ENCODE measurements around the gene GALK2.
"Not testable (repeated sequence)": the region's sequence is repeated elsewhere in the genome, so short reads cannot be mapped to it uniquely, and the experiment has no call there.

The GALK2 gene

DNA sequence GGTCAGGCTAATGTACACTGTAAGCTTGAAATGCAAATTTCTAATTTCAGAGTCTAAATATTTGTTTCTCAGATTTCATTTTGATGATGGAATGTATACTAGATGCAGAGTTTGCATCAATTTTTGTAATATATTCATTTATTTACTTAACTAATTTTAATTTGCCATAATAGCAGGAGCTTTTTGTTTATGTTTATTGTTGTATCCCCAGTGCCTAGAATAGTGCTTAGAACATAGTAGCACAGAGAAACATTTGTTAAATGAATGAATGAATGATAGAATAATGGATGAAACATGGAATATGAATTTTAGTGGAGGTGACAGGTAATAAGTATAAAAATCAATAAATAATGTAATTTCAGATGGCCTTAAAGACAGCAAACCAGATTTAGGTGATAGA, 5.2 kb upstream of the GALK2 start:
- no peak for DNase-seq

DNA sequence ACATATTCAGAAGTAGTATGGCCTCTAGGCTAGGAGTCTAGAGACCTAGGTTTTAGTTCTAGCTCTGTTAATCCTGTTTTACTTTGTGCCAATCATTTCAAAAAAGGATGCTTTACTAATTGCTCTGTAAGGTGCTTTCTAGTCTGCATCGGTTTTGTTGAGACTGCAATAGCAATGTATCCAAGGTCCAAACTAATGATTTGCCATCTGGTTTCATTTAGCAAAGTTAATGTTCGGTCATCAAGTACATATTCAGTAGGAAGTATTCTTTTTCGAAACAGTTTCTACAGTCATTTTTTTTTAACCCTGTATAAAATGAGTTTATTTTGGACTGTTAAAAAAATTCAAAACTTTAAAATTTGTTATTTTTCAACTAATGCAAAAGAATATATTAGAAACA, 2.0 kb upstream of the GALK2 start:
- DNase-seq = no peak

DNA sequence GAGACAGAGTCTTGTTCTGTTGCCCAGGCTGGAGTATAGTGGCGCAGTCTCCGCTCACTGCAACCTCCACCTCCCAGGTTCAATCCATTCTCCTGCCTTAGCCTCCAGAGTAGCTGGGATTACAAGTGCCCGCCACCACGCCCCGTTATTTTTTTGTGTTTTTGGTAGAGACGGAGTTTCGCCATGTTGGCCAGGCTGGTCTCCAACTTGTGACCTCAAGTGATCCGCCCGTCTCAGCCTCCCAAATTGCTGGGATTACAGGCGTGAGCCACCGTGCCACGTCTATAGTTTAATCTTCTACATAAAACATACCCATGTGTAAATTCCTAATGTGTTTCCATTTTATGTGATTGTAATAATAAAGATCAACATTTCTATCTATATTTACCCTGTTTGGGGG, 1.7 kb downstream of the GALK2 start:
- DNase-seq = no peak

DNA sequence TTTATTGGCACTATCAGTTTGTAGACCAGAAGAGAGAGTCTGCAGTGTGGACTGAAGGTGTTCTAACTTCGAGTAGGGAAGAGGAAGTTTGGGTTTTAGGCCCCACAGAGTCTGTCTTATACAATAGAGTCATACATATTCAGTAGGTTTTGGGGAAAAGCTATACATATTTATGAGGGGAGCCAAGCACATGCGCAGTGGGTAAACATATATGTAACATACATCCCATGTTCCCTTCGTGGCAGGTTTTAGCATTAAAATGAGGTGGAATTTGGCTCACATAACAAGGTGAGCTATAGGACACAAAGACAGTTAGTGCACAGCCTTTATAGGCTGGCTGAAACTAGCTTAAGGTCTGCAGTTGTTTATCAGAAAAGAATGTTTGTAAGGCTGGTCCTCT, 4.9 kb downstream of the GALK2 start:
- DNase-seq = no peak

DNA sequence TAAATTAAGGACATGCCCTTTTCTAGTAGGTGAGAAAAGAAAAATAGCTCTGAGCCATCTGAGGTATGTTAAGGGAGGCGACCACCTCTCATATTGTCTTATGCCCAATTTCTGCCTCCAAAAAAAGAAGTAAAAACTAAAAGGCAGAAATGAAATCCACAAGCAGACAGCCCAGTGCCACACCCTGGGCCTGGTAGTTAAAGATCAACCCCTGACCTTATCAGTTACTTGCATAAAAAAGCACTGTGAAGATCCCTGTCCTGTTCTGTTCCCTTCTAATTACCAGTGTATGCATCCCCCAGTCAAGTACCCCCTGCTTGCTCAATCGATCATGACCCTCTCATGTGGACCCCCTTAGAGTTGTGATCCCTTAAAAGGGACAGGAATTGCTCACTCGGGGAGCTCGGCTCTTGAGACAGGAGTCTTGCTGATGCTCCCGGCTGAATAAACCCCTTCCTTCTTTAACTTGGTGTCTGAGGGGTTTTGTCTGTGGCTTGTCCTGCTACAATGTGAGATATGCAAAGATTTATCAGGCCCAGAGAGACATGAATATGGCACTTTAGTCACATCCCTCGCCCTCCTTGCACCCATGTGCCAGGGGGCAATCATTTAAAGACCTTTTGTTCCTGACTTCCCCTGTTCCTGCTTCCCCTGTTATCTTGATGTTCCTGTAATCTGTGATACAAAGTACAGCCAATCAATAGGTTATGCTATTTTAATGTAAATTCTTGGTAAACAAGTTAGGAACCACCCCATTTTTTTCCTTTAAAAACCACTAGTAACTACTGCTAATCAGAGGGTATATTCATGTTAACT, 5.7 kb downstream of the GALK2 start:
- not testable (repeated sequence) for DNase-seq

DNA sequence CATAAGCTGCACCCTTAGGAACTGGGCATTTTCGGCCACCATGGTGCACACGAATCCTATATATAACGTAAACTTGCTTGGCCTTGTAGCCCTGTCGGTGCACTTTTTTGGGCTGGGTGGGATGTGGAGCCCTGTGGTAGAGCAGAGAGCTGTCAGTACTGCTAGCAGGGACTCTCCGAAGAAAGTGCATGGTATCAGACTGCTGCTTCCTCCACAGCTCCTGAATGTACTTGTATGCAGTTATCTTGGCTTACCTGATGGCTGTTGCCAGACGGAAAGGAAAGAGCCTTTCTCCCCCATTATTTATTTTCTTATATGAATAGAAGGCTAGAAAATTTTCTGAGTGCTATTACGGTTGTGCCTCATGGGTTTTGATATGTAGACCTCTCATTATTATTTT, 8.4 kb downstream of the GALK2 start:
- DNase-seq = no peak

DNA sequence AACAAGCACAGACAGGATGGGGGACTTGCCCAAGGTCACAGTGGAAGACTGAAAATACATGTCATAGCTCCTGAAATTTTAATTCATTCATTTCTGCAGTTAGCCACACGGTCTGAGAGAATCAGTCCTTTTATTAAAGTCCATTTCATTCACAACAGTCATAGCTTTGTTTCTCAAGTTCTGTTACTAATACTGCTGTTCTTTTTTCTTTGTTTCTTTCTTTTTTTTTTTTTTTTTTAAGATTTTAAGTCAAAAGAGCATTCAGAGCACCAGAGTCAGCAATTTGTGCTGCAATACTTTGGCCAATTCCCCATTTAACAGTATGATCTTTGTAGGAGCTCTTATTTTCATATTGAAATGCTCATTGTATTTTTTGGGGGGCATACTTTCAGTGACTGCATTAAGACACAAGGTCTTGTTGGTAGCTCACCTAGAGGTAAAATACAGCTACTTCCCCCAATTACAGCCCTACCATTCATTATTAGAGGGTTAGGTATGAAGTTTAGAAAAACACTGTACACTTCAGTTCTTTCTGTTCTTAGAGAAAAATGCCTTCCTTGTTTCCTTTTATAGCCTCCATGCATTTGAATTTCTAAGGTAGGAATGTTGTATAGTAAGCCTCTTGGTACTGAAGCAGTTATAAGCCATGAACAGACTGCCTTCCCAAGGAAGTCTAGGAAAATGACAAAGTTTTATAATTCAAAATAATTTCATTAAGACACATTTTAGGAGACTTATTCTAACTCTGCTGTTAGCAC, 9.6 kb downstream of the GALK2 start:
- no peak for DNase-seq

DNA sequence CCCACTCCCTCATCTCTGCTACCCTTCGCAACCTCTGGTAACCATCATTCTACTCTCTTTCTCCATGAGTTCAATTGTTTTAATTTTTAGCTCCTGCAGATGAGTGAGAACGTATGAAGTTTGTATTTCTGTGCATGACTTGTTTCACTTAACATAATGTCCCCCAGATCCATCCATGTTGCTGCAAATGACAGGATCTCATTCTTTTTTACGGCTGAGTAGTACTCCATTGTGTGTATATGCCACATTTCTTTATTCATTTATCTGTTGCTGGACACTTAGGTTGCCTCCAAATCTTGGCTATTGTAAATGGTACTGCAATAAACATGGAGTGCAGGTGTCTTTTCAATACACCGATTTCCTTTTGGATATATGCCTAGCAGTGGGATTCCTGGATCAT, 12.1 kb downstream of the GALK2 start:
- no peak for DNase-seq

DNA sequence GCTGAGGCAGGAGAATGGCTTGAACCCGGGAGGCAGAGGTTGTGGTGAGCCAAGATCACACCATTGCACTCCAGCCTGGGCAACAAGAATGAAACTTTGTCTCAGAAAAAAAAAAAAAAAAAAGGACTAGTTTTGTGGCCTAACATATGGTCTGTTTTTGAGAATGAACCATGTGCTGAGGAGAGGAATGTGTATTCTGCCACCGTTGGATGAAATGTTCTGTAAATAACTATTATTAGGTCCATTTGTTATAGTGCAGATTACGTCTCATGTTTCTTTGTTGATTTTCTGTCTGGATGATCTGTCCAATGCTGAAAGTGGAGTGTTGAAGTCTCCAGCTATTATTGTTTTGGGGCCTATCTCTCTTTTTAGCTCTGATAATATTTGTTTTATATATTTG, 13.7 kb downstream of the GALK2 start:
- not testable (repeated sequence) for DNase-seq

DNA sequence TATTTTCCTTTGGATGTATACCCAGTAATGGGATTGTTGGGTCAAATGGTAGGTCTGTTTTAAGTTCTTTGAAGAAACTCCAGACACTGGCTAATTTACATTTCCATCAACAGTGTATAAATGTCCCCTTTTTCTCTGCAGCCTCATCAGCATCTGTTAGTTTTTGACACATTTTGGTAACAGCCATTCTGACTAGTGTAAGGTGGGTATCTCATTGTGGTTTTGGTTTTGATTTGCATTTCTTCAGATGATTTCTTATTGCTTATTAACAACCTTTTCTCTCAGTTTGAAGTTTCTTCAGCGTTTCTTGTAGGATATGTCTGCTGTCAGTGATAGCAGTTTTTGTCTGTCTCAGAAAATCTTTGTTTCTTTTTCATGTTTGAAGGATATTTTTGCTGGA, 15.4 kb downstream of the GALK2 start:
- DNase-seq = no peak

DNA sequence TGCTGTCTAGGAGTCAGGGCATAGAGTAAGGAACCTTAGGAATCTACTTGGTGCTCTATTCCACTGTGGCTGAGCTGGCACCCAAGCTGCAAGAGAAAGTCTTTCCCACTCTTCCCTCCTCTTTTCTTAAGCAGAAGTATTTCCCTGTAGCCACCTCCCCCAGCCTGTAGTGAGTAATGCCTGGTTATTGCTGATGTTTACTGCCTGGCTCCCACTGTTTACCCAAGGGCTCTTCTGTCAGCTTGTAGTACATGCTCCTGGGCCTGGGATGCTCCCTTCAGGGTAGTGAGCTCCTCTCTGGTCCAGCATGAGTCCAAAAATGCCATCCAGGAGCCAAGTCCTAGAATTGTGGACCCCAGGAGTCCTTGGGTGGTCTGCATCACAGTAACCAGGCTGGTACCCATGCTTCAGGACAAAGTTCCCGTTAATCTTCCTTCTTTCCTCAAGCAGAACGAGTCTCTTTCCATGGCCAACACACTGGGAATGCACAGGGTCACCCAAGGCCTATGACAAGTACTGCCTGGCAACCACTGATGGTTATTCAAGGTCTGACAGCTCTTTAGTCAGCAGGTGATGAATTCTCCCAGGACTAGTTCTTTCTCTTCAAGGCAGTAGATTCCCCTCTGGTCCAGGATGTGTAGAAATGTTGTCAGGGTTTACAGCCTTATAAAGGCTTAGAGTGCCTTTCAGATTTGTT, 17.6 kb downstream of the GALK2 start:
- DNase-seq = peak; percentile 0

DNA sequence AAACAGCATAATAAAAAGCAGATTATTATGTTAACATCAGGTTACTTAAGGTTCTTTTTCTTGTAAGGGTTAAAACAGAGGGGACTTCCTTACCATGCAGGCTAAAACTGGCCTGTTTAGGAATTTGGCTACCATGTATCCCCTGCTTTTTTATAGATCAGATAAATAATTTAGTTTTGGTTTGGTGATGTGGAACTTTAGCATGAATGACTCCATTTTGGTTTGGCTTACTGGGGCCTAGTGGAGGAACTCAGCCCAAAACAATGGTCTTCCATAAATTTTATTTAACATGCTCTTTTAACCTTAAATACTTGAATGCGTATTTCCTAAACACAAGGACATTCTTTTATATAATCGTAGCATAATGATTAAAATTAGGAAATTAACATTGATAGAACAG, 18.9 kb downstream of the GALK2 start:
- no peak for DNase-seq

DNA sequence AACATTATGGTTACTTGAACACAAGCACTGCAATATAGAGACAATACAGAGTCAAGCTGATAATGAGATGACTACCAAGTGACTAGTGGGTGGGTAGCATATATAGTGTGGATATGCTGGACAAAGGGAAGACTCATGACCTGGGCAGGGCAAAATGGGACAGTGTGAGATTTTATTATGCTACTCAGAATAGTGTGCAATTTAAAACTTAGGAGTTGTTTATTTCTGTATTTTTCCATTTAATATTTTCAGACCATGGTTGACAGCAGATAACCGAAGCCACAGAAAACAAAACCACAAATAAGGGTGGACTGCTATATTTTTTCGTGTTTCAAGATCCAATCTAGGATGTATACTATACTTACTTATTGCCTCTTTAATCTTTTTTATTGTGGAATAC, 19.6 kb downstream of the GALK2 start:
- DNase-seq = no peak

DNA sequence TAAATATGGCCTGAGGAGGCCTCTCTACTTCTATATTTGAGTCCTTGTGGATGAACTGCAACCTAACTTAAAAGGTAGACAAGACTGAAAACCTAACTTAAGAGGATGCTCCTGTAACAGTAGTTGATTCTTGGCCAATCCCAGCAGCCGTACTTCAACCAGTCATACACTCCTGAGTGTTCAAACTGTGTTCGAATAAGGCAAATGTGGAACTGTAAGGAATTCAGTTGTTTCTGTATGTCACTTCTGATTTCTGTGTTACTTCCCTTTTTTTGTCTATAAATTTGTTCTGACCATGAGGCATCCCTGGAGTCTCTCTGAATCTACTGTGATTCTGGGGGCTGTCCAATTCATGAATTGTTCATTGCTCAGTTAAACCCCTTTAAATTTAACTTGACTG, 20.5 kb downstream of the GALK2 start:
- DNase-seq = no peak

DNA sequence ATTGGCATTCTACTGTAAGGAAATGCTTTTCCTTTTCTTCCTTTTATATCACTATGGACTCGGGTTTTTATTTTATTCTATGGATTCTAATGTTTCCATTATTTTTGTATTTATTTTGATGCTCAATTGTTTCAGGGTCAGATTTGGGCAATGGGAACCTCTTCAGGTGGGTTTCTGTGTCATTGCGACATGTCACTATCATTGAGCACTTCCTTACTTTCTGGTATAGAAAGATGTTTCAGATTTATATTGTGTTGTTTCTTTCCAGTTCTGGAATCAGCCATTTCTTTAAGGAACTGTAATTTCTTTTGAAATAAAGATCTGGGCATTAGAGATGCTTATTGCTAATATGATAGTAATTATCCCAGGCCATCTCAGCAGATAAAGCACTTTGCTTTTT, 21.8 kb downstream of the GALK2 start:
- no peak for DNase-seq

DNA sequence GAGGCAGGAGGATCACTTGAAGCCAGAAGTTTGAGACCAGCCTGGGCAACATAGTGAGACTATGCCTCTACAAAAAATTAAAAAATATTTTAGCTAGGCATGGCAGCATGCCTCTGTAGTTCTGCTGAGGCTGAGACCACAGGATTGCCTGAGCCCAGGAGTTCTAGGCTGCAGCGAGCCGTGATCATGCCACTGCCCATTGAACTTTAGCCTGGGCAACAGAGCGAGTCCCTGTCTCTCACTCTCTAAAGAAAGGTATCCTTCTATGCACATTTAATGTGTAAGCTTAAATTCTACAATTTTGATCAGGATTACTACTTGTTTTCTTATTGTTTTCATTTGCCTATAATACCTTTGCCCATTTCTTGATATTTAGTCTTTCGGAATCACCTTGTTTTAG, 26.8 kb downstream of the GALK2 start:
- no peak for DNase-seq

DNA sequence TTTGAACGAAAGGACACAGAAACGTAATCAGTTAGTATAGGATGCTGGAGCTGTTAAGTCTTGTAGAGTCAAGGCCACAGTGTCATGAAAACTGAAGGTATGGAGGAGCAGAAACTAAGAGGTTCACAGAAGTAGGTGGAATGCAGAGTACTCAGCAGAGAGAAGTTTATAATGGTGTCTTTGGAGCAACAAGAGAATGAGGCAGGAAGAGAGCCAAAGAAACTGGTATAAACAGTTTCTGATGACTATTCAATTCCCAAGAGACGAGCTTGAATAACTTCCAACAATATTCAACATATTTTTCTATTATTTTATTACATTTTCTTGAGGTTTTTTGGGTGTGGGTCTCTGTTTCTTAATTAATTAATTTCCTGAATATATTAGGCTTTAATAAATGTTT, 29.6 kb downstream of the GALK2 start:
- peak; percentile 33 for DNase-seq

DNA sequence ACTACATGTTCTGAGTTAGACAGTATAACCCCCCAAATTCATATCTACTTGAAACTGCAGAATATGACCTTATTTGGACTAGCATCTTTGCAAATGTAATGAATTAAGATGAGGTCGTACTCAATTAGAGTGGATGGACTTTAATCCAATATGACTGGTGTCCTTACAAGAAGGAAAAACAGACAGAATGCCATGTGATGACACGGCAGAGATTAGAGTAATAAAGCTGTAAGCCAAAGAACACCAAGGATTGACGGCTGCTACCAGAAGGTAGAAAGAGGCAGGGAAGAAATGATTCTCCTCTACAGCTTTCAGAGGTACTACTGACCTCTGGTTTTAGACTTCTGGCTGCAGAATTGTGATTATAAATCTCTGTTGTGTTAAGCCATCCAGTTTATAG, 30.3 kb downstream of the GALK2 start:
- DNase-seq = no peak

DNA sequence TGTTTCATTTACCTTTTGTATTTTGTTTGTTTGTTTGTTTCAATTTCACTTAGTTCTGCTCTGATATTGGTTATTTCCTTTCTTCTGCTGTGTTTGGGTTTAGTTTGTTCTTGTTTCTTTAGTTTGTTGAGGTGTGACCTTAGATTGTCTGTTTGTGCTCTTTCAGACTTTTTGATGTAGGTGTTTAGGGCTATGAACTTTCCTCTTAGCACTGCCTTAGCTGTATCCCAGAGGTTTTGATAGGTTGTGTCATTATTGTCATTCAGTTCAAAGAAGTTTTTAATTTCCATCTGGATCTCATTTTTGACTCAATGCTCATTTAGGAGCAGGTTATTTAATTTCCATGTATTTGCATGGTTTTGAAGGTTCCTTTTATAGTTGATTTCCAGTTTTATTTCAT, 38.1 kb downstream of the GALK2 start:
- DNase-seq = not testable (repeated sequence)

DNA sequence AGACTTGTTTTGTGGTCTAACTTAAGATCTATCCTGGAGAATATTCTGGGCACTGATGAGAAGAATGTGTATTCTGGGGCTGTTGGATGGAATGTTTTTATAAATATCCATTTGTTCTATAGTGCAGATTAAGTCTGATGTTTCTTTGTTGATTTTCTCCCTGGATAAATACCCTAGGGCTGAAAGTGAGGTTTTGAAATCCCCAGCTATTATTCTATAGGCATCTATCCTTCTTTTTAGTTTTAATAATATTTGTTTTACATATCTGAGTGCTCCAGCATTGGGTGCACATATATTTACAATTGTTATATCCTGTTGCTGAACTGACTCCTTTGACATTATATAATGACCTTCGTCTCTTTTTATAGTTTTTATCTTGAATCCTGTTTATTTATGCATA, 42.9 kb downstream of the GALK2 start:
- DNase-seq = peak; percentile 12

DNA sequence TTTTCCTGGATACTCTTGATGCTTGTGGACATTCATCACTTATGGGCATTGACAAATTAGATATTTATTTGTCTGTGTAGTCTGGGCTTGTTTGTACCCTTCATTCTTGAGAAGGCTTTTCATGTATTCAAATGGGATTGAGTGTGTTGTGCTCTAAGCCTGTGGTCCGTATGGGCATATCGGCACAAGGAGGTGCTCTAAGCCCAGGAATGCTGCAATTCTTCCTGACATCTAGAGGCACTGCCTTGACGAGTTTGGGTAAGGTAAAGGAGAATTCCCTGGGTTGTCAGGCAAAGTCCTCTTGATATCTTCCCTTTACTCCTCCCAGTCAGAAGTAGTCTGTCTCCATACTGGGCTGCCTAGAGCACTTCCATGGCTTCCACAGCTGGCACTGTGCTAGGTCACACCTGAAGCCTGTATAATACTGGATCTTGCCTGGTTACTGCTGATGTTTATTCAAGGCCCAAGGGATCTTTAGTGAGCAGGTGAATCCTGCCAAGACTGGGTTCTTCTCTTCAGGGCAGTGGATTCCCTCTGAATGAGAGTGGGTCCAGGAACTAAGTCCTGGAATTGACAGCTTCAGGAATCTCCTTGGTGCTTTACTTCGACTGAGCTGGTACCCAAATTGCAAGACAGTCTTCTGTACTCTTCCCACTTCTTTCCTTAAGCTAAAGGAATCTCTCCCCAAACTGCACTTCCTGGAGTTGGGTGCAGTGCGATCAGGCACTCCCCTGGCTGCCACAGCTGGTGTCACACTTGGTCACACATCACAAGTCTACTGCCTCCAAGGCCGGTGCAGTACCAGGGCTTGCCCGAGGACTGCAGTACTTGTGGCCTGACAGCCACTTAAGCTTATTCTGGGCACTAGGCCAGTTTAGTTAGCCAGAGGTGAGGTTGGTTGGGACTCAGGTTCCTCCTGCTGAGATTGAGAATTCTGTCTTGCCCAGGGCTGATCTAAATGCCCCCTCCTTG, 46.0 kb downstream of the GALK2 start:
- DNase-seq = no peak

DNA sequence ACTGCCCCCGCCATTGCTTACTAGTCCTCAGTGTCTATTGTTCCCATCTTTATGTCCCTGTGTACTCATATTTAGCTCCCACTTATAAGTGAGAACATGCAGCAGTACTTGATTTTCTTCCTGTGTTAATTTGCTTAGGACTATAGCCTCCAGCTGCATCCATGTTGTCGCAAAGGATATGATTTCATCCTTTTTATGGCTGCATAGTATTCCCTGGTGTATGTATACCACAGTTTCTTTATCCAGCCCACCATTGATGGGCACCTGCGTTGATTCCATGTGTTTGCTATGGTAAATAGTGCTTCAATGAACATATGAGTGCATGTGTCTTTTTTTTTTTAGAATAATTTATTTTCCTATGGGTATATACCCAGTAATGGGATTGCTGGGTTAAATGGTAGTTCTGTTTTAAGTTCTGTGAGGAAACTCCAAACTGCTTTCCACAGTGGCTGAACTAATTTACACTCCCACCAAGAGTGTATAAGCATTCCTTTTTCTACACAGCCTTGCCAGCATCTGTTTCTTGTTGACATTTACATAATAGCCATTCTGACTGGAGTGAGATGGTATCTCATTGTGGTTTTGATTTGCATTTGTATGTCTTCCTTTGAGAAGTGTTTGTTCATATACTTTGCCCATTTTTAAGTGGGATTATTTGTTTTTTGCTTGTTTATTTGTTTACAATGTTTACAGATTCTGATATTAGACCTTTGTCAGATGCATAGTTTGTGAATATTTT, 53.7 kb downstream of the GALK2 start:
- no peak for DNase-seq

Data from fibroblast of skin of back (primary cell).